Stimulated activated CD8-positive, alpha-beta memory T cell treated with anti-CD3 and anti-CD28 coated beads, Interleukin-7, amount 100 ng/mL, for 4 hours (primary cell): Measurements from ENCODE around the gene ZNF248.

Source experiments
- DNase-seq, 2 donors: peaks; one replicate each; pipeline ENCODE4 v3.0.0-alpha.2; 2020; ENCODE audit warnings: low read depth in 2 of 2

ZNF248 gene

DNA sequence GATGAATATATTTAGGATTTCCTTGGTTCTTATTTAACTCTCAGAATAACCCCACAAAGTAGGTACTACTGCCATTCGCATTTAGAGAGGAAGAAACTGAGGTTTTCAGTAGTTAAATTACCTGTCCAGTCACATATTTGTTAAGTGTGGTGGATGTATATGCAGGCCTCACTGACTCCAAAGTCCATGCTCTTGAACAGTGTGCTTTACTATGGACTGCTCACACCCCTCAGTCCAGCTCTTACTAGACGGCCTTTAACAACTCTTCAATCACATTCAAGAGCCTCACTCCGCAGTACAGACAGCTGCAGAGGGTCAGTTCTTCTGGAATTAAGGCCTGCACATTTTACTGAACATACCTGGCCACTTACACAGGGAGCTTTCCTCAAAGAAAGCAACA is 36.2 kb downstream of the ZNF248 start:
- no peak for DNase-seq

DNA sequence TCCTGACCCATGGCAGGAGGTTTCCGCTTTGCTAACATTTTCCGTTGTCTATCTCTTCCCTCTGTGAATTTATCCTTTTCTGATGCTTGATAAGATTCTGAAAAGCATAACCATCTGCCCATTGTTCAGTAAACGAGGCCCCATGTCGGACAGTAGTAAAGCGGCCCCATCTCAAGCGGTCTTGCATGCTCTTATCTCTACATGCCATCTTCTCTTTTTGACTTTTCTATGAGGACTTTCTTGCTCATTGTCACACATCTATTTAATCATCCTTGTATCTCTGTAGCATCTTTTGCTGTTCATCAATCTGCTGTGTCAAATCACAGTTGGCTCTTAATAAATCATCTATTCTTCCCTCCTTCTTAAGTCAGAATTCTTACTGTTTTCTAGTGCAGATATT is 37.6 kb downstream of the ZNF248 start:
- DNase-seq: no peak

DNA sequence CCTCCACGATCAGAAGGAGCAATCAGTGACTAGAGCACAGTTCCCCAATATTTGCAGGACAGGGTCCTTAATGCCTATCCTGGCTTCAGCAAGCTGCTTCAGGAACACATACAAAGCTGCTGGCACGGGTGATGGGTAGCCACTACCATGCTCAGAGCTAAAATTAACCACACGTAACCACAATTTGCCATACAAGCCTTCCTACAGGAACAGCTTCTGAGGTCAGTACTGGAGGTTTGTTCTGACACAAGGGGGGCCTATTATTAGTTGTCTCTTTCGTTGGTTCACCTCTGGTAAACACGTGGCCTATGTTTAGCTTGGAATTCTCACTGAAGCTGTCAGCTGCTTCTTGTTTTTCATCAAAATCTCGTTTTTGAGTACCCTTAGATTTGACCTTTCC is 41.1 kb downstream of the ZNF248 start:
- DNase-seq: no peak

DNA sequence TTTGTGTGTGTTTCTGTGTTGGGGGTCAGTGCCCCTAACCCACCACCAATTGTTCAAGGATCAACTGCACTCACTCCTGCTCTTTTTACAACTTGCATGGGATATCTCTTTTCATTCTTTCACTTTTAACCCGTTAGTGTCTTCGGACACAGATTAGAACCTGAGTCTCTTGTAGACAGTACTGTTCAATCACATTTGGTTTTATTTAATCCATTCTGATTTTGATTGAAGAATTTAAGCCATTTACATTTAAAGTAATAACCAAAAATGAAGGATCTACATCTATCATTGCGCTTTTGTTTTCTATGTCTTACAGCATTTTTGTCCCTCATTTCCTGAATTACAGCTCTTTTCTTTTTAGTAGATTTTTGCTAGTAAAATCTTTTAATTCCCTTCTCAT is 43.6 kb downstream of the ZNF248 start:
- no peak for DNase-seq

DNA sequence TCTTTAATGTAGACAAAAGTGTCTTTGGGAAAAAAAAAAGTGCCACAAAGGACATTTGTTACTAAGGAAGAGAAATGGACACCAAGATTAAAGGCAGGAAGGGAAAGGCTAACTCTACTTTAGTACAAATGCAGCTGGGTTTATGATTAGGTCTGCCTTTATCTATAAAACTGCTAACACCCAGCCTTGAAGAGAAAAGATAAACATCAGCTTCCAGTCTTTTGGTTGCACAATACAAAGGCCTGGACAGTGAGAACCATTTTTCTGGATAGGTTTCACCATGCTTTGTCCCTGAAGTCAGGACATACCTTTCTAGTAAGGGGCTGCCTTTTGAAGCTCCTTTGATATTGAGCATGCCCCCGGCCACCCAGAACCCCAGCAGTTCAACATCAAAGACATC is 45.1 kb downstream of the ZNF248 start:
- no peak for DNase-seq

DNA sequence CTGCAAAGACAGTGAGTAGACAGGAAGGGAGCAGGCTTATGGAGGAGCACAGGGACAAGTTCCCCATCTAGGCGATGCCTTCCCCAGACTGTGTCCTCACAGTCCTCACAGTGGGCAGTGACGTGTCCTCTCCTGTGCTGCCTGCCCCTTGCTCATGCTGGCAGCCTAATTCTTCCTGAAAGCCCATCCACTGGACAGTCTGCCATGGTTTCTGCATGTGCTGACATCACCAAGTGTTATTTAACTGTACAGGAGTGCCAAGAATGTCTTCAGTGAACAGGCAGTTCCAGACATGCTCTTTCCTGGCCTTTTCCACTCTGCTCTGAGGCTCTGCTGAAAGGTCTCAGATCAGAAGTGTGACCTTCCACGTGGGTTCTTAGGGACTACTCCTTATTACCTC is 54.1 kb downstream of the ZNF248 start:
- no peak for DNase-seq

DNA sequence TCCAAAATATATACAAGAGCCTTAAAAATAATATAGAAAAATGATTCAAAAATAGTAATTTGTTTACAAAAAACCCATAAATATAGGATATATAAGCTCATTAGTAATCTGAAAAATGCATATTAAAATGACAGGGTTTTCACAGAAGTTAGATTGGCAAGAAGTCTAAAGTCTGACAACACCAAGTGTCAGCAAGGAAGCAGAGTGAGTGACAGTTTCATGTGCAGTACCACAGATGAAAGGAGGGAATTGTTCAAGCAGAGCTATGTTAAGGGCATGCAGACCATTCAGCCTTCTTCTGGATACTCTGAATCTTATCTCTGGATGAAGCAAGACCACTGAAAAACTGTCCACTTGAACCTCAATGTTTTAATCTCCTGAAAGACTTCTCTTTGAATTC is 55.9 kb downstream of the ZNF248 start:
- DNase-seq: no peak

DNA sequence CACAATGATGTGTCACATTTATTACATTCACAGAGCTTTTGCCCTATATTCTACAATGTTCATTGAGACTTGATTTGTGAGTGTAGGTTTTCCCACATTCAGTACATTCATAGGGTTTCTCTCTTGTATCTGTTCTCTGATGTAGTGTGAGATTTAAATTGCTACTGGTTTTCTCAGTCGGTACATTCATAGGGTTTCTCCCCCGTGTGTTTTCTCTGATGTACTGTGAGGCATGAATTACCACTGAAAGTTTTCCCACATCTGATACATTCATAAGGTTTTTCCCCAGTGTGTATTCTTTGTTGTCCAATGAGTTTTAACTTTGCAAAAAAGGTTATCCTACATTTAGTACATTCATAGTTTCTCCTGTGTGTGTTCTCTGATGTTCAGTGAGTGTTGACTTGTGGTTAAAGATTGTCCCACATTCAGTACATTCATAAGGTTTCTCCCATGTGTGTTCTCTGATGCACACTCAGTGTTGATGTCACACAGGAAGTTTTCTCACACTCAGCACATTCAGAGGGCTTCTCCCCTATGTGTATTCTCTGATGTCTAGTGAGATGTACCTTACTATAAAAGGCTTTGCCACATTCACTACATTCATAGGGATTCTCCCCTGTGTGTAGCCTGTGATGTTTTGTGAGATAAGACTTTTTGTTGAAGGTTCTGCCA is 63.0 kb downstream of the ZNF248 start:
- no peak for DNase-seq

DNA sequence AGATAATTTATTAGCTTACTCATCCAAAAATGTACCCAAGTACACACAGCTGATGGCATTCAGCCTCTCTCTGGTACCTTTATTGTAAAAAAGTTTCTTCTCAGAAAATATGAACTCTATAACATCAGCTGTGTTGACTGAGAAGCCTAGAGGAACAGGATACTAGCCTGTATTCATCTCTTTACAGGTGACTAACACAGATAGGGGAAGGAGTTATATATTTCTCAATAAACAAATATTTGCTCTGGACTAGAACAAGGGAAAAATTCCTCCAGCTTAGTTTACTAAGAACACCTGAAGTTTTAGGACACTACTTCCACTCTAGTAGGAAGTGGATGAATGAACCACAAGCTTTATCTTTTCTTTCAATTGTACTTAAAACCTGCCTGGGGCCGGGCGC is 67.8 kb downstream of the ZNF248 start:
- no peak for DNase-seq

DNA sequence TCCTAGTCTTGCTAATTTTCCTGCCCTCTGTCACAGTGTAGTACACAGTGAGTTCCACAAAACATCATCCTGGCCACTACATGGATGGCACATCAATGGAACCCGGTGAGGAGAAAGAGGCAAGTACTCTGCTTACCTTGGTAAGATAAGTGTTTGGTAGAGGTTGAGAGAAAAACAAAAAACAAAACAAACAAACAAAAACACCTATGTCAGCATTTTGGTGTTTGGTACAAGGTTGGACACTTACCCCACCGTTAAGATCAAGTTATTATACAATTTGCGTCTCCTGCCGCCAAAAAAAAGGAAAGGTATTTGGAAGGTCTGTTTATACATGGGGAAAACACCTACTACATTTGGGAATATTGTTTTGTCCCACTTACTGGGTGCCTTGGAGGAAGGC is 72.7 kb downstream of the ZNF248 start:
- DNase-seq: no peak

DNA sequence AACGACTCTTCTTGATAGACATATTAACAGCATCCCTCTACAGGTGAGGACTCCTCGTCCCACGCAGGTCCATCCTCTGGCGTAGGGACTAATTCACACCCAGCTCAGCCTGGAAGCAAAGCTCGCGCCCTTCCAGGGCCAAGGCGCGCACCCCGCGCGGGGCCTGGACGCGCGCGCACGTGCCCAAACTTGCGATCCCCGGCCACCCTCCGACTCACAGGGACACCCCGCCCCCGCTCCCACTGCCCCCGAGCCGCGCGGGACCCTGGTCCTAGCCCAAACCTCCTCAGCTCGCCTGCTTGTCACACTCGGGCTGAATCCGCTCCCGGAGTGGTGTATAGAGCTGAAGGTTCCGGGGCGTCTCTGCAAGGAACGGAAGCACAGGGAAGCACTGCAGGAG is 76.9 kb downstream of the ZNF248 start:
- DNase-seq: no peak

DNA sequence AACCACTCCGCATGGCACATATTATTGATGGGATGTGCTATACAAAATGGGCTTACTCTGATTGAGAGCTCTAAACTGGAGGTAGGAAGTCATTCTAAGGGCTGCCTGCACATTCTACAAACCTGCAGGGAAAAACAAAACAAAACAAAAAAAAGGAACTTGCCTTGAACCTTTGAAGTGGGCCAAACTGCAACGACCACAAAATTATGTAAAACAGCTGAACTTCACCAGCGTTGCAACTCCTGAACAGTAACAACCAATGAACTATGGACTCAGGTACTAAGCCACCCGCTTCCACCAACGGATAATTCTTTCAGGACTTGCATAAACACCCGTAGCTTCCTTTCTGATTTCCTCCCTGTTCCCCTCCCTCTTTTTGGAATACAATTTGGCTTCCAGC is 80.4 kb downstream of the ZNF248 start:
- no peak for DNase-seq

DNA sequence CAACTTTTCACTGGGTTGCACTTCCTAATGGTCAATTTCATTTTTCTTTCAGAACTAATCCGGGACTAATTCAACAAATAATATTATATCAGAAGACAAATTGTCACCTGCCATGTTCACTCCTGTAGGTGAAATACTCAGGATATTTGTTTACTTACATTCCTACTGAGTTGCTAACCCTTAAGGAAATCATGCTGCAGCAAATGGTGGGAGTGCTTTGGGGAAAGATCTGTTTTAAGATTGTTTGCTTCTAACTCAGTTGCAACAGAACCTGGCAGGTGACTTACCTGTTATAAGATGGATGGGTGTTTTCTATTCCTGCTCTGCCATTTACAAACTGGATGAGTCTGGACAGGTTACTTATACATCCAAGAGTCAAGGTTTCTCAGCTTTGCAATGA is 81.8 kb downstream of the ZNF248 start:
- DNase-seq: no peak

DNA sequence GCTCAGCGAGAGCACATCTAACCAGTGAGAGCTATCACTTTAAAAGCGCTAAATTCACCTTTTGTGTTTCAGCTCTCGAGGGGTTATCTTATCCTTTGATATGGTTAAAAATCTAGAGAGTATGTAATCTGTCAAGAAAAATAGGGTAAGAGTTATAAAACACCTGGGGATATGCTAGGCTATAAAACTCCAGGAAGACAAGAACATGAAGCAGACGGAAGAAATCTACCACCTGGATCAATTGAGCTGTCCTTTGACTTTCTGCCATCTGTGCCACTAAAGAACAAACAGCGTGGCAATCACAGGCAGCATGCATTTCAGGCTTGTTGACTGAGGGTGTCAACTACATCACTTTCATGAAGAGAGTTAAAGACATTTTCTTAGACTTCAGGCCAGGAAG is 83.1 kb downstream of the ZNF248 start:
- DNase-seq: no peak

DNA sequence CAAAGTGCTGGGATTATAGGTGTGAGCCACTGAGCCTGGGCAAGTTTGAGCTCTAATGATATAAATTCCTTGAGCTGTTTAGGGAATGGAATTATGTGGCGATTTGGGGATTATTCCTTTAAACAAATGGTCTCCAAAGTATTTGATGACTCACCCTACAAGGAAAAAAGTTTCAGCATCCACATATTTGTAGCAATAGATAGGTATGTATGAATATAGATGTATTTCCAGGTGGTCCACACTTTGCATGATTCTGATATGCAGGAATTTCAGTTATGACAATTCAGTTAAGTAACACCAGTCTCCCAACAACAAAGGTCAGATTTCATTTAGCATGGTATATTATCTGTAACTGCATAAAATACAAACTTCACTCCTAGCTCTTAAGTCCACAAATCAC is 92.2 kb downstream of the ZNF248 start:
- no peak for DNase-seq

DNA sequence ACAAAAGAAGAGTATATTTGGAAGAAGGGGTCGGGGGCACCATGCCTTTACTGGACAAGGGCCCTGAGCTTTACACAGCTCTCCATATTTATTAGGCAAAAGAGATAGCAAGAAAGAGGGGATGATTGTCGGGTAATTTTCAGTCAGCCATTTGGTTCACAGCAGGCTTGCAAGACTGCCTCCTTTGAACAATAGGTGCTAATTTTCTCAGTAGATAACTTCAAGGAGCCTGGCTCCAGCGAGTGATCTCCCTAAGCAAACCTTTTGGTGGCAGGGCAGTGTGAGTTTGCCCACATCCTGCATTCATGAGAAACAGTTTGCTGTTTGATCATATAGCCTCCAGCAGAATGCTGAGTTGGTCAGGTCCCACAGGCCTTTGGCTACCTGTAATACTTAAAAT is 94.3 kb downstream of the ZNF248 start:
- no peak for DNase-seq

DNA sequence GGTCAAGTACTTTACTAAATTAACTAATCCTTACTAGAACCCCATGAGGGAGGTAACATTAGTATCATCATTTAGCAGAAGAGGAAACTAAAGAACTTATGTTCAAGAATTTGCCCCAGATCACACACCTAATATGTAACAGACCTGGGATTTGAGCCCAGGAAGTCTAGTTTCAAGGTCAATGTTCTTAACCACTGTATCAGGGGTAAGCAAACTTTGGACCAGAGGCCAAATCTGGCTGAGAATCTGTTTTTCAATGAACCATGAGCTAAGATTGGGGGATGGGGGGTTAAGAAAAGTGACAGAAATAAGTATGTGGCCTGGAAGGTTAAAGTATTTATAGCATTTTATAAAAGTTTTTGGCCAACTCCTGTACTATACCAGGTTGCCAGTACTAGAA is 95.1 kb downstream of the ZNF248 start:
- no peak for DNase-seq

DNA sequence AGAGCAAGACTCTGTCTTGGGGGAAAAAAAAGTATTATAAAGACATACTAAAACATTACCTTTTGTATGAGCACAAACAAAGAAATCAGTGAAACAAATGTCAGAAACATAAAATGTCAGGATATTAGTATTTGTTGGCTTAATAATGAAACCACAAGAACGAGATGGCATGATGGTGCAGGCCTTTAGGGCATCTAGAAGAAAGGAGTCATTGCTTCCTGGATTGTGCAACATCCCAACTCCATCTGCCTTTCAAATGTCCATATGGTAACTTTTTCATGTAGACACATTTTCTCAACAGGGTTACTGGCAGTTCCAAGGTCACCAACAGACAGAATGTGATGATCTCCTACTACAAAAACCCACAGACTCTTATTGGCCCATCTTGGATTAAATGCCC is 96.6 kb downstream of the ZNF248 start:
- no peak for DNase-seq

DNA sequence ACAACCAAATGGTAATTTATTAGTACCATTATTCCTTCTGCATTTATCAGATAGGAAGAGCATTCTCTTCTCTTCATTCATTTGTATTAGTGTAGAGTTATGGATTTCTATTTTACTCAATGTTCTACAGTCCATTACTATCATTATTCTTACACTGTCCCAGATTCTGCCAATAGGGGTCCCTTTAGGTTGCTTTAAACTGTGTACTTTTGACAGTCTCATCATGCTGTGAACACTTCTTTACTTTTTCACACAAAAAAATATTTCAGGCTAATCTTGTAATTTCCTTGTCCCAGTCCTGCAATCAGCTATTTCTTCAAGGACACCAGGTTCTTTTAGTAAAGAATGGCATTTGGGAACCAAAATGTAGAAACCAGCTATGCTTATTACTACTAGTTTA is 99.3 kb downstream of the ZNF248 start:
- no peak for DNase-seq

DNA sequence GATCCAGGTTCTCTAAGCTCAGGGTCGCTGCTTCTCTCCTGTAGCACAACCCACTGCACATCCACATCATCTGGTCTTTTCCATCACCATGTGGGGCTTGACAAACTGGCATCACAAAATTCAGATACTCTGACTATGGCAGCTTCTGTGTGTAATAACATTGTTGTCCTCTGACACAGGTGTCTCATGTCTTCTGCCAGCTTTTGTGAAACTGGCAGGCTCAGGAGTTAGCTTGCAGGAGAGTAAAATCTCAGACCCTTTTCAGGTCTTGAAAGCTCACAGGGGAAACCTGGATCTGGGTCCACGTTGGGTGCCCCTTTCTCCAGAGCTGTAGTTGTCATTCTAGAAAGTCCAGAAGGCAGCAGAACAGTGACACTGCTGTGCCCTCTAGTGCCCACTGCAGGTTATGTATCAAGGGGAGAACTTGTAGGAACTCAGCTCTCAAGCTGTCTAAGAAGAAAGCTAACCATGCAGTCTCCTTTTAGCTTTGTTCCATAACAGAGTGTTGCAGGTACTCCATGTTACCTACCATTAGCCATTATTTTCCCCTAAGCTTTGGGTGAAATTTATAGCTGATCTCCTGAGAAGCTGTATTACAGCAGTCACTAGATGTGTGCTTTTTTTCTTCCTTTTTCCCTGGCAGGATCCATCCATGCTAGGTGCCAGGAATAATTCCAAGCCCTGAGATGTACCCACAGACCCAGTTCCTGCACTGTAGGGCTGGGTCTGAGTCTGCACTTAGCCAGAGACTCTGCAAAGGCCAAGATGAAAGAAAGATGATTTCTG is 102.7 kb downstream of the ZNF248 start:
- DNase-seq: no peak

DNA sequence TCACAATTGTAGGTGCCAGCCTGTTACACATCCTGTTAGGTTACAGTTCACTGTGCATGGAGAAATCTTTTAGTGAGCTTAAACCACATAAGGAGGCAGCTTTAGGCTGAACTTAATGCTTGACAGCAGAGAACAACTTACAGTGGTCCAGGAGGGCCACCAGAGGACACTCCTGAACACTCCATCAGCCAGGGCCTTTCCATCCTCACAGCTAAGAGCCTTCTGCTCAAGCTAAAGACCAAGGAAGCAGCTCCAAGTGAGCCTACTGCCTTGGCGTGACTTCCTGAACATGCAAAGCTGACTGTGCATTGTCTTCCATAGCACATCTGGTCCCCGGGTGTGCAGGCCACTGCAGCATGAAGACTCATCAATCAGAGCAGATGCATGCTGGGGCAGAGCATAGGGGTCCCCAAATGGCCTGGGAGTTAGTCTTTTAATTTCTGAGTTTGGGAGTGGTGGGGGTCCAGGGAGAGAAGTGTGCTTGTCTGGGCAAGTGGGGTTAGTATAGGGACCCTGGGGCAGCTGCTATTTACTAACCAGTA is 105.0 kb downstream of the ZNF248 start:
- no peak for DNase-seq

DNA sequence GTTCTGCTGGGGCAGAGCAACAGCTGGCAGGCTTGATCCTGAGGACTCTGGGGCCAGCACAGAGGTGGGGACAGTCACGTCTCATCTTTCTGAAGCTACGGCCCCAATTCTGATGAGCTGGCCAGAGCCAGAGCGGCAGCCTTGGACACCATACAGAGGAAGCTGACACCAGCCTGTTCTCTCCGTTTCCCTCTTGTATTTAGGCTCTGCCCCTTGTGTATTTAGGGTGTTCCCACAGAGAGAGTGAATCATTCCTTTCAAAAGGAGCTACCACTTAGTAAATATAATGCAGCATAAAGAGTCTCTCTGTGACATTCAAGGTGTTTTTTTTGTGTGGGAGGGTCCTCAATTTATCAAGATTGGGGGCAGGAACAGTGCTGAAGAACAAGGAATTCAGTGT is 109.2 kb downstream of the ZNF248 start:
- no peak for DNase-seq

DNA sequence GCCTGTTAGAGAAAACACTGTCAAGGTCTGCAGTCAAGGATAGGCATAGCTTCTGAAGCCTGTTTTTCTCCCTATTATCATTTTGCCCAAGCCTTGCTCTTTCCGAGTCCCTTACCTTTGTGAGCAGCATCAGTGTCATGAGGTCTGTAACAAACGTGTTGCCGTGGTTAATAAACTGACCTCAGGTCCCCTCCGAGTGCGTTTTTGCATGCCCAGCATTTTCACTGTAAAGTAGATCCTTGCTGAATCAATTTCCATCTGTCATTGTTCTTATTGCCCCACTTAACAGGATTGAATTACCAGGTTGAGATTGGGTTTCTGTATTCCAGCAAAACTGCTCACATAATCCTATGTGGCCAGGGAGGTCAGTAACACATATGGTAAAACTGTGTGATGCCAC is 110.3 kb downstream of the ZNF248 start:
- DNase-seq: no peak

DNA sequence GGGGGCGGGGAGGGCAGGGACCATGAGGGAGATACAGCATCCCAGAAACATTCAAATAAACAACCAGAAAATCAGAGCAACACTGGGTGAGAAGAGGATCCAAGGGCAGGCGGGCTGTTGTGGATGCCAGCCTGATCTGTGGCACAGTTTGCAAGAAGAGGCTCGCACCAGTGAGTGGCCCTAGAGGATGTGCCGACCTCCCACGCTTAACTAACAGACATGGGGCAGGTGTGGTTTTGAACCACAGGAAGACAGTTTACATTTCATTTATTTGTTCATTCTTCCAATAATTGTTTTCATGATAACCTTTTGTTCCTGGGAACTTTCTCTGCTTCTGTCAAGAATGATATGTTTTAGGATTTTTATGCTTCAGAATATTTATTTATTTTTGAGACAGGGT is 115.6 kb downstream of the ZNF248 start:
- no peak for DNase-seq
